ENCODE measurements around the gene KCNJ15. TPM values are rescaled to one million over a fixed set of nuclear protein-coding genes. Genes with fewer than 3 reads are reported as not detected.

The KCNJ15 gene
- total RNA-seq, 1 experiment from 2014 or later = not detected

- Histone ChIP-seq H3K36me3 (ENCODE audit: control insufficient read depth in 1 of 2, insufficient read depth in 2 of 2, low read length in 2 of 2) (no peaks in the 10 kb centered on the region), H3K79me2 (ENCODE audit: insufficient read depth, low read length) (no peaks in the 10 kb centered on the region), H3K27me3 (ENCODE audit: insufficient read depth, low read length) (no peaks in the 10 kb centered on the region), H3K27ac (ENCODE audit: low read depth, low read length) (no peak overlapping the region), H3K4me1 (ENCODE audit: control insufficient read depth in 1 of 2, insufficient read depth in 2 of 2, low read length in 2 of 2) (no peaks in the 10 kb centered on the region), H3K9me2 (ENCODE audit: insufficient read depth) (no peaks in the 10 kb centered on the region), H3K9ac (ENCODE audit: low read length) (no peak overlapping the region), H3K9me3 (ENCODE audit: control insufficient read depth in 1 of 2, insufficient read depth in 1 of 2, low read depth in 1 of 2, low read length in 2 of 2) (no peaks in the 10 kb centered on the region; a peak in 1 of 4 replicates), H4K20me1 (ENCODE audit: insufficient read depth) (no peaks in the 10 kb centered on the region), H3K4me3 (replicated peaks in 1 of 2; ENCODE audit: low read depth in 1 of 2, low read length in 2 of 2) (no peak overlapping the region), H3K4me2 (ENCODE audit: low read length) (no peak overlapping the region), H2AFZ (ENCODE audit: low read depth, low read length, poor library complexity, severe bottlenecking) (no peak overlapping the region)
- no TSS peak for BruUV-seq (replicated peaks)
- ChIA-PET RAD21 (ENCODE audit: low non-redundant PET in 1 of 2, low total read pairs in 2 of 2, uncharacterized antibody in 2 of 2, unreplicated experiment in 2 of 2) (no interaction called here), CTCF (no interaction called here), POLR2A (no interaction called here)
- TF ChIP-seq REST (IDR thresholded peaks at IDR 0.05; ENCODE audit: low read depth) = no peak
- intact Hi-C loops (cut with micrococcal nuclease) = no loop called here
- DNase-seq (ENCODE audit: low read depth, low spot score) (no peak), ATAC-seq (no peak)
Measured at GRCh38 chr21:38310646-38311485, 54.1 kb downstream of the KCNJ15 start.

- no peaks in the 10 kb centered on the region for H4K20me1 ChIP-seq (ENCODE audit: insufficient read depth)
- H3K4me1 ChIP-seq (ENCODE audit: control insufficient read depth in 1 of 2, insufficient read depth in 2 of 2, low read length in 2 of 2) = no peaks in the 10 kb centered on the region
- no peaks in the 10 kb centered on the region for H3K9me2 ChIP-seq (ENCODE audit: insufficient read depth)
- H3K9me3 ChIP-seq (ENCODE audit: control insufficient read depth in 1 of 2, insufficient read depth in 1 of 2, low read depth in 1 of 2, low read length in 2 of 2) = no peaks in the 10 kb centered on the region; a peak in 1 of 4 replicates
- no peaks in the 10 kb centered on the region for H3K27me3 ChIP-seq (ENCODE audit: insufficient read depth, low read length)
- CTCF ChIA-PET = no interaction called here
- ATAC-seq (no peak), DNase-seq (ENCODE audit: low read depth, low spot score) (no peak)
- no peak overlapping the region for H3K9ac ChIP-seq (ENCODE audit: low read length)
- H3K79me2 ChIP-seq (ENCODE audit: insufficient read depth, low read length) = no peaks in the 10 kb centered on the region
- TF ChIP-seq REST (IDR thresholded peaks at IDR 0.05; ENCODE audit: low read depth) (no peak), SIN3A (IDR thresholded peaks at IDR 0.05; ENCODE audit: low read depth) (no peak), SRF (IDR thresholded peaks at IDR 0.05; ENCODE audit: low read depth) (no peak), ZNF274 (IDR thresholded peaks at IDR 0.05; ENCODE audit: low read depth, low read length) (no peak), MAX (IDR thresholded peaks at IDR 0.05) (no peak), POLR2AphosphoS5 (IDR thresholded peaks at IDR 0.05; ENCODE audit: low read depth, low read length) (no peak), EZH2 (IDR thresholded peaks at IDR 0.05) (no peak), CTCF (IDR thresholded peaks at IDR 0.05 in 2 of 3, conservative IDR thresholded peaks at IDR 0.05 in 1 of 3; ENCODE audit: borderline replicate concordance in 1 of 3, insufficient read depth in 1 of 3, low read depth in 2 of 3, low read length in 2 of 3) (no peak)
- RAD21 ChIA-PET (ENCODE audit: low non-redundant PET in 1 of 2, low total read pairs in 2 of 2, uncharacterized antibody in 2 of 2, unreplicated experiment in 2 of 2) = no interaction called here
- H3K4me3 ChIP-seq (replicated peaks in 1 of 2; ENCODE audit: low read depth in 1 of 2, low read length in 2 of 2) = no peak overlapping the region
- intact Hi-C loops (cut with micrococcal nuclease) = no loop called here
- no TSS peak for BruUV-seq (replicated peaks)
- H3K27ac ChIP-seq (ENCODE audit: low read depth, low read length) = no peak overlapping the region
- H3K36me3 ChIP-seq (ENCODE audit: control insufficient read depth in 1 of 2, insufficient read depth in 2 of 2, low read length in 2 of 2) = no peaks in the 10 kb centered on the region
- H2AFZ ChIP-seq (ENCODE audit: low read depth, low read length, poor library complexity, severe bottlenecking) = no peak overlapping the region
- no peak overlapping the region for H3K4me2 ChIP-seq (ENCODE audit: low read length)
- POLR2A ChIA-PET = no interaction called here
Measured at GRCh38 chr21:38311765-38312164, 55.0 kb downstream of the KCNJ15 start.

Measured in HCT116 (cell line).